GM12878 (cell line): ENCODE measurements around the gene FAM193B. TPM values are rescaled to one million over a fixed set of nuclear protein-coding genes. Genes with fewer than 3 reads are reported as not detected.

ENCODE experiments used
- ATAC-seq: fragments of 200-7000 bp; cut with Tn5 transposase; 3 replicates; pipeline ENCODE4 v1.9.1; 2020; ENCODE audit warnings: mild to moderate bottlenecking, moderate library complexity
- BruUV-seq: library from RNA; stranded (reverse); fragments of 400-500 nt; replicated peaks from 2 replicates; lab custom pipeline; 2021; lab: Mats Ljungman, UMichigan
- CTCF ChIA-PET: fragments of 300-600 bp; sonication (Branson Sonifier 250); formaldehyde crosslinking; extraction: SDS; loops from one replicate; lab custom pipeline; 2021; ENCODE audit warnings: inconsistent platforms; lab: Yijun Ruan, JAX
- POLR2A ChIA-PET: fragments of 350-600 bp; formaldehyde crosslinking; extraction: SDS; loops from one replicate; lab custom pipeline; 2021; ENCODE audit warnings: inconsistent platforms; lab: Charles Lee
- RAD21 ChIA-PET: fragments of 300-600 bp; sonication (Branson Sonifier 250); formaldehyde crosslinking; loops from one replicate; lab custom pipeline; 2023; ENCODE audit warnings: antibody characterized with exemption; ENCODE audit not compliant: unreplicated experiment; lab: Charles Lee
- SMC1A ChIA-PET: fragments of 300-600 bp; sonication (Branson Sonifier 250); formaldehyde crosslinking; loops from one replicate; lab custom pipeline; 2023; ENCODE audit not compliant: unreplicated experiment, uncharacterized antibody; lab: Charles Lee
- DNase-seq: peaks from one replicate; pipeline ENCODE4 v3.0.0-alpha.2; 2011; ENCODE audit warnings: low read depth, low spot score
- FAIRE-seq: peaks from 3 replicates; lab custom pipeline; 2011; peaks lifted over from hg19 to GRCh38; lab: Jason Lieb, UNC
- H2AFZ ChIP-seq: 2 replicates; pipeline ENCODE4 v1.6.0; 2011; ENCODE audit warnings: low read depth, low read length, control low read depth; ENCODE audit not compliant: control insufficient read depth
- H3K27ac ChIP-seq: 2 replicates; pipeline ENCODE4 v1.5.1; 2011; ENCODE audit warnings: control low read depth; ENCODE audit not compliant: control insufficient read depth, insufficient read depth
- H3K27me3 ChIP-seq, 2 experiments: replicated peaks in 1 of 2; 2 replicates each; pipeline versions ENCODE4 v1.6.0 to v1.6.1; 2011; ENCODE audit warnings: low read length in 1 of 2; ENCODE audit not compliant: control insufficient read depth in 2 of 2, insufficient read depth in 2 of 2
- H3K36me3 ChIP-seq, 2 experiments: 2 replicates each; pipeline ENCODE4 v1.5.1; 2011; ENCODE audit warnings: low read length in 1 of 2; ENCODE audit not compliant: control insufficient read depth in 2 of 2, insufficient read depth in 2 of 2
- H3K4me1 ChIP-seq: 2 replicates; pipeline ENCODE4 v1.6.1; 2011; ENCODE audit warnings: mild to moderate bottlenecking, low read length, moderate library complexity, mixed read lengths; ENCODE audit not compliant: control insufficient read depth, insufficient read depth
- H3K4me2 ChIP-seq: 2 replicates; pipeline ENCODE4 v1.6.0; 2011; ENCODE audit warnings: control low read depth; ENCODE audit not compliant: control insufficient read depth, insufficient read depth
- H3K4me3 ChIP-seq: fragments of 200-600 bp; sonication (generic); 2 replicates; pipeline ENCODE4 v1.5.1; 2016
- H3K79me2 ChIP-seq: 2 replicates; pipeline ENCODE4 v1.6.0; 2011; ENCODE audit warnings: low read length; ENCODE audit not compliant: control insufficient read depth, insufficient read depth
- H3K9ac ChIP-seq: 2 replicates; pipeline ENCODE4 v1.8.0; 2011; ENCODE audit warnings: low read length, control low read depth, mixed read lengths; ENCODE audit not compliant: control insufficient read depth, insufficient read depth
- H3K9me3 ChIP-seq: replicated peaks from 3 replicates; pipeline ENCODE4 v1.5.1; 2011; ENCODE audit warnings: mild to moderate bottlenecking, low read length; ENCODE audit not compliant: control insufficient read depth, insufficient read depth
- H4K20me1 ChIP-seq: 2 replicates; pipeline ENCODE4 v1.6.0; 2011; ENCODE audit not compliant: control insufficient read depth, insufficient read depth
- FOS ChIP-seq: IDR thresholded peaks from 3 replicates; pipeline ENCODE4 v1.6.1; 2011; ENCODE audit warnings: borderline replicate concordance; ENCODE audit not compliant: insufficient read length; ENCODE audit errors: extremely low read depth
- GATAD2B ChIP-seq: fragments of 450-650 bp; conservative IDR thresholded peaks from 2 replicates; pipeline ENCODE4 v1.6.1; 2017; ENCODE audit warnings: low read depth, mild to moderate bottlenecking, moderate library complexity
- NFIC ChIP-seq: IDR thresholded peaks from 2 replicates; pipeline ENCODE4 v1.6.1; 2012; ENCODE audit warnings: low read depth, mild to moderate bottlenecking, inconsistent platforms, low read length, moderate library complexity
- NKRF ChIP-seq: fragments of 450-650 bp; conservative IDR thresholded peaks from 2 replicates; pipeline ENCODE4 v1.6.1; 2017; ENCODE audit warnings: mild to moderate bottlenecking, moderate library complexity
- SREBF2 ChIP-seq: IDR thresholded peaks from 2 replicates; pipeline ENCODE4 v1.6.1; 2012; ENCODE audit warnings: mild to moderate bottlenecking, low read length
- SUPT20H ChIP-seq: IDR thresholded peaks from 2 replicates; pipeline ENCODE4 v1.6.1; 2011; ENCODE audit warnings: low read depth, mild to moderate bottlenecking, low read length, moderate library complexity, borderline replicate concordance; ENCODE audit not compliant: control insufficient read depth
- WRNIP1 ChIP-seq: IDR thresholded peaks from 2 replicates; pipeline ENCODE4 v1.6.1; 2011; ENCODE audit warnings: low read depth, low read length, improper control_type of control experiment, borderline replicate concordance
- ZNF274 ChIP-seq: IDR thresholded peaks from one replicate; pipeline ENCODE4 v1.8.0; 2011; ENCODE audit not compliant: insufficient read length, insufficient read depth
- ZNF592 ChIP-seq: fragments of 450-650 bp; IDR thresholded peaks from 2 replicates; pipeline ENCODE4 v1.6.1; 2017; ENCODE audit warnings: mild to moderate bottlenecking, moderate library complexity
- ZSCAN29 ChIP-seq: fragments of 450-650 bp; IDR thresholded peaks from 2 replicates; pipeline ENCODE4 v1.6.1; 2017; ENCODE audit warnings: mild to moderate bottlenecking, moderate library complexity
- WGBS: methylation state at CpG from one replicate; pipeline ENCODE4 v1.1.6; 2016; ENCODE audit warnings: low lambda C conversion rate; ENCODE audit not compliant: insufficient replicate concordance, insufficient coverage; ENCODE audit errors: missing lambda C conversion rate; 5-methylcytosine and 5-hydroxymethylcytosine counted together
- in situ Hi-C: fragments of 300-500 bp; cut with MboI; formaldehyde crosslinking; loops from 9 replicates; pipeline ENCODE4 v1.14.3; 2018; ENCODE audit warnings: mixed read lengths
- intact Hi-C: fragments of 100-400 bp; cut with micrococcal nuclease; formaldehyde crosslinking; loops from one replicate; pipeline ENCODE4 v1.14.2; 2022; ENCODE audit not compliant: unreplicated experiment
- polyA plus RNA-seq, 11 experiments: library from polyadenylated mRNA; depleted of rRNA in 4 of 11; unstranded in 6 of 11; stranded (reverse) in 5 of 11; fragments of >200 nt; fragmentation: Nextera tagmentation in 4 of 11; fragmentation: Illumina TruSeq in 1 of 11; extraction: Ambion mirVana in 4 of 11; extraction: Trizol in 1 of 11; gene quantifications; 1 replicate in 1 of 11; 2 replicates in 10 of 11; pipeline versions ENCODE4 v1.2.1 to v1.2.3, GENCODE V29; 2011 to 2016; ENCODE audit warnings: inconsistent platforms in 2 of 11, missing spikeins in 2 of 11, low read depth in 1 of 11
- total RNA-seq, 4 experiments: library from RNA; depleted of rRNA in 3 of 4; stranded (reverse); fragments of >200 nt in 3 of 4; fragmentation: Illumina TruSeq in 1 of 4; extraction: Trizol in 1 of 4; gene quantifications; 2 replicates each; pipeline versions ENCODE4 v1.2.1 to v1.2.3, GENCODE V29; 2013 to 2021
- TF ChIP-seq, protein P1 (sequence below): IDR thresholded peaks from 2 replicates; pipeline ENCODE4 v1.6.1; 2011; ENCODE audit warnings: mild to moderate bottlenecking, low read depth, low read length, moderate library complexity; ENCODE audit not compliant: insufficient replicate concordance
- TF ChIP-seq, protein P2 (sequence below): IDR thresholded peaks from 2 replicates; pipeline ENCODE4 v1.6.1; 2012; ENCODE audit warnings: mild to moderate bottlenecking, low read depth, low read length

The FAM193B gene
- total and polyA plus RNA-seq, 10 of the 15 experiments (the other 5 are each of a cell fraction or from before 2014, with no cell fraction given) = 3.3 to 47.0 (median 25.1) TPM

DNA sequence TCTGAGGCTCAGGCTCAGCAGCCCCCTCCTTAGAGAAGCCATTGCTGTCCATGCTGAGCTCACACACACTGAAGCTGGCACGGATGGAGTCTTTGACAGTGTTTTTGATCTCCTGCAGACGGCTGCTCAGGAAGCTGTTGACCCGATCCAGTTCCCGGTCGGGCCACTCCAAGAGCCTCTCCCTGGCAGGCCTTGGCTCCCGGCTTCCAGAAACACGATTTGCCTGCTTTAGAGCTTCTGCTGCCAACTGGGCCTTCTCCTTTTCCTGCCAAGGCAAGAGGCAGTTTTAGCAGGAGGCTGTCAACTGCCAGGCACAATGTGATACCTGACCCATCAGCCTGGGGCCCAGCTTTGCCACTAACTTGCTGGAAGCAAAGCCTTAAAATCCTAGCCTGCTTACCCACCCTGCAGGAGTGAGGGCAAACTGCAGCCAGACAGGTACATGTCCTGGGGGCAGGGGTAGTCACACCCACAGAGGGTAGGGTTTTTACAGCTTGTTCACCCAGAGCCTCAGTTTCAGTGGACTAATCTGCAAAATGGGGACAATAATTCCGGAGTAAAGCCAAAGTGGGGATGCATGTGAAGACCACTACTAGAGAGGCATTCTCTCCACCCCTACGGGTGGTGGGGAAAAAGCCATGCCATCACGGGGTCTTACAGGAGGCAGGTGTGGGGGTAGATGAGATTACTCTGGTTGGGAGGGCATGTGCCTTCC lies 29.3 kb downstream of the FAM193B start:
- no TSS peak for BruUV-seq
- no peak overlapping the region for H3K27ac ChIP-seq
- H3K79me2 ChIP-seq = no peaks in the 10 kb centered on the region
- ChIA-PET SMC1A (no interaction called here), CTCF (no interaction called here), RAD21 (no interaction called here), POLR2A (interaction anchor here (1.0 kb wide), 1 partner anchor 9 kb away, joined by 4 read pairs; no protein-coding TSS in a partner anchor)
- no peak overlapping the region for H3K4me3 ChIP-seq
- ATAC-seq (no peak), DNase-seq (no peak), FAIRE-seq (no peak)
- WGBS = 92% methylated on average over 7 of the region's 10 CpGs
- no peaks in the 10 kb centered on the region for H3K27me3 ChIP-seq
- peaks cover 5 to 14% of the 10 kb centered on the region in 2 experiments; a peak in 3 of 4 replicates for H3K36me3 ChIP-seq
- H4K20me1 ChIP-seq = no peaks in the 10 kb centered on the region
- H2AFZ ChIP-seq = no peak overlapping the region
- no peaks in the 10 kb centered on the region; the same call in 1 of the 2 replicates for H3K4me1 ChIP-seq
- no peaks in the 10 kb centered on the region for H3K9me3 ChIP-seq
- no peak overlapping the region for H3K4me2 ChIP-seq
- in situ Hi-C loops = no loop called here
- intact Hi-C loops = no loop called here
- no peak overlapping the region for H3K9ac ChIP-seq
- TF ChIP-seq NKRF = no peak
- no peak for TF ChIP-seq SUPT20H
- TF ChIP-seq NFIC = no peak
- TF ChIP-seq ZNF274 = no peak
- no peak for TF ChIP-seq FOS
- TF ChIP-seq, protein P1, sequence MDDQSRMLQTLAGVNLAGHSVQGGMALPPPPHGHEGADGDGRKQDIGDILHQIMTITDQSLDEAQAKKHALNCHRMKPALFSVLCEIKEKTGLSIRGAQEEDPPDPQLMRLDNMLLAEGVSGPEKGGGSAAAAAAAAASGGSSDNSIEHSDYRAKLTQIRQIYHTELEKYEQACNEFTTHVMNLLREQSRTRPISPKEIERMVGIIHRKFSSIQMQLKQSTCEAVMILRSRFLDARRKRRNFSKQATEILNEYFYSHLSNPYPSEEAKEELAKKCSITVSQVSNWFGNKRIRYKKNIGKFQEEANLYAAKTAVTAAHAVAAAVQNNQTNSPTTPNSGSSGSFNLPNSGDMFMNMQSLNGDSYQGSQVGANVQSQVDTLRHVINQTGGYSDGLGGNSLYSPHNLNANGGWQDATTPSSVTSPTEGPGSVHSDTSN = no peak
- no peak for TF ChIP-seq WRNIP1
- TF ChIP-seq, protein P2, sequence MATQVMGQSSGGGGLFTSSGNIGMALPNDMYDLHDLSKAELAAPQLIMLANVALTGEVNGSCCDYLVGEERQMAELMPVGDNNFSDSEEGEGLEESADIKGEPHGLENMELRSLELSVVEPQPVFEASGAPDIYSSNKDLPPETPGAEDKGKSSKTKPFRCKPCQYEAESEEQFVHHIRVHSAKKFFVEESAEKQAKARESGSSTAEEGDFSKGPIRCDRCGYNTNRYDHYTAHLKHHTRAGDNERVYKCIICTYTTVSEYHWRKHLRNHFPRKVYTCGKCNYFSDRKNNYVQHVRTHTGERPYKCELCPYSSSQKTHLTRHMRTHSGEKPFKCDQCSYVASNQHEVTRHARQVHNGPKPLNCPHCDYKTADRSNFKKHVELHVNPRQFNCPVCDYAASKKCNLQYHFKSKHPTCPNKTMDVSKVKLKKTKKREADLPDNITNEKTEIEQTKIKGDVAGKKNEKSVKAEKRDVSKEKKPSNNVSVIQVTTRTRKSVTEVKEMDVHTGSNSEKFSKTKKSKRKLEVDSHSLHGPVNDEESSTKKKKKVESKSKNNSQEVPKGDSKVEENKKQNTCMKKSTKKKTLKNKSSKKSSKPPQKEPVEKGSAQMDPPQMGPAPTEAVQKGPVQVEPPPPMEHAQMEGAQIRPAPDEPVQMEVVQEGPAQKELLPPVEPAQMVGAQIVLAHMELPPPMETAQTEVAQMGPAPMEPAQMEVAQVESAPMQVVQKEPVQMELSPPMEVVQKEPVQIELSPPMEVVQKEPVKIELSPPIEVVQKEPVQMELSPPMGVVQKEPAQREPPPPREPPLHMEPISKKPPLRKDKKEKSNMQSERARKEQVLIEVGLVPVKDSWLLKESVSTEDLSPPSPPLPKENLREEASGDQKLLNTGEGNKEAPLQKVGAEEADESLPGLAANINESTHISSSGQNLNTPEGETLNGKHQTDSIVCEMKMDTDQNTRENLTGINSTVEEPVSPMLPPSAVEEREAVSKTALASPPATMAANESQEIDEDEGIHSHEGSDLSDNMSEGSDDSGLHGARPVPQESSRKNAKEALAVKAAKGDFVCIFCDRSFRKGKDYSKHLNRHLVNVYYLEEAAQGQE = no peak
- TF ChIP-seq SREBF2 = no peak
- no peak for TF ChIP-seq ZSCAN29
- no peak for TF ChIP-seq GATAD2B
- no peak for TF ChIP-seq ZNF592
